Coronary artery (tissue), 2 donors: ENCODE data around the gene FAM3A.
"Not testable (repeated sequence)": the region's sequence is repeated elsewhere in the genome, so short reads cannot be mapped to it uniquely, and the experiment has no call there.

ENCODE experiments used
- DNase-seq: peaks from one replicate; pipeline ENCODE4 v3.0.0-alpha.2; 2017; ENCODE audit warnings: low spot score
- H3K27ac ChIP-seq, 2 donors: fragments of 200-600 bp; sonication (generic); one replicate each; pipeline ENCODE4 v1.5.1; 2016 to 2019
- H3K4me3 ChIP-seq: fragments of 200-600 bp; sonication (generic); 2 replicates; pipeline ENCODE4 v1.5.1; 2016; ENCODE audit warnings: mild to moderate bottlenecking, moderate library complexity
- TF ChIP-seq, protein P1 (sequence below): fragments of 200-600 bp; sonication (generic); IDR thresholded peaks from one replicate; pipeline ENCODE4 v1.5.1; 2019; ENCODE audit warnings: antibody characterized with exemption

The FAM3A gene

GRCh38 chrX:154546354-154547244 is 30.6 kb upstream of the FAM3A start, which contains the start of gene G6PD:
TSS of gene G6PD (minus strand) at chrX:154546846. CDS start at chrX:154546155, 691 bp downstream.
- Histone ChIP-seq H3K27ac (peak within 1 kb of the TSS; percentile 65 to 96), H3K4me3 (peak within 1 kb of the TSS; percentile 87)
- TF ChIP-seq, protein P1, sequence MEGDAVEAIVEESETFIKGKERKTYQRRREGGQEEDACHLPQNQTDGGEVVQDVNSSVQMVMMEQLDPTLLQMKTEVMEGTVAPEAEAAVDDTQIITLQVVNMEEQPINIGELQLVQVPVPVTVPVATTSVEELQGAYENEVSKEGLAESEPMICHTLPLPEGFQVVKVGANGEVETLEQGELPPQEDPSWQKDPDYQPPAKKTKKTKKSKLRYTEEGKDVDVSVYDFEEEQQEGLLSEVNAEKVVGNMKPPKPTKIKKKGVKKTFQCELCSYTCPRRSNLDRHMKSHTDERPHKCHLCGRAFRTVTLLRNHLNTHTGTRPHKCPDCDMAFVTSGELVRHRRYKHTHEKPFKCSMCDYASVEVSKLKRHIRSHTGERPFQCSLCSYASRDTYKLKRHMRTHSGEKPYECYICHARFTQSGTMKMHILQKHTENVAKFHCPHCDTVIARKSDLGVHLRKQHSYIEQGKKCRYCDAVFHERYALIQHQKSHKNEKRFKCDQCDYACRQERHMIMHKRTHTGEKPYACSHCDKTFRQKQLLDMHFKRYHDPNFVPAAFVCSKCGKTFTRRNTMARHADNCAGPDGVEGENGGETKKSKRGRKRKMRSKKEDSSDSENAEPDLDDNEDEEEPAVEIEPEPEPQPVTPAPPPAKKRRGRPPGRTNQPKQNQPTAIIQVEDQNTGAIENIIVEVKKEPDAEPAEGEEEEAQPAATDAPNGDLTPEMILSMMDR = no peak
- DNase-seq = no peak

GRCh38 chrX:154545673-154546274 is 29.7 kb upstream of the FAM3A start:
- Histone ChIP-seq H3K27ac (peak overlapping the region in 1 of 2 donors; percentile 96), H3K4me3 (peak overlapping the region; percentile 87)
- DNase-seq = no peak
- TF ChIP-seq, protein P1 = no peak

- TF ChIP-seq, protein P1 = no peak
- Histone ChIP-seq H3K4me3 (peak overlapping the region; percentile 33), H3K27ac (peak overlapping the region; percentile 86 to 91)
- DNase-seq = no peak
These were observed 26.8 kb upstream of the FAM3A start for GRCh38 chrX:154542723-154543424.

DNA sequence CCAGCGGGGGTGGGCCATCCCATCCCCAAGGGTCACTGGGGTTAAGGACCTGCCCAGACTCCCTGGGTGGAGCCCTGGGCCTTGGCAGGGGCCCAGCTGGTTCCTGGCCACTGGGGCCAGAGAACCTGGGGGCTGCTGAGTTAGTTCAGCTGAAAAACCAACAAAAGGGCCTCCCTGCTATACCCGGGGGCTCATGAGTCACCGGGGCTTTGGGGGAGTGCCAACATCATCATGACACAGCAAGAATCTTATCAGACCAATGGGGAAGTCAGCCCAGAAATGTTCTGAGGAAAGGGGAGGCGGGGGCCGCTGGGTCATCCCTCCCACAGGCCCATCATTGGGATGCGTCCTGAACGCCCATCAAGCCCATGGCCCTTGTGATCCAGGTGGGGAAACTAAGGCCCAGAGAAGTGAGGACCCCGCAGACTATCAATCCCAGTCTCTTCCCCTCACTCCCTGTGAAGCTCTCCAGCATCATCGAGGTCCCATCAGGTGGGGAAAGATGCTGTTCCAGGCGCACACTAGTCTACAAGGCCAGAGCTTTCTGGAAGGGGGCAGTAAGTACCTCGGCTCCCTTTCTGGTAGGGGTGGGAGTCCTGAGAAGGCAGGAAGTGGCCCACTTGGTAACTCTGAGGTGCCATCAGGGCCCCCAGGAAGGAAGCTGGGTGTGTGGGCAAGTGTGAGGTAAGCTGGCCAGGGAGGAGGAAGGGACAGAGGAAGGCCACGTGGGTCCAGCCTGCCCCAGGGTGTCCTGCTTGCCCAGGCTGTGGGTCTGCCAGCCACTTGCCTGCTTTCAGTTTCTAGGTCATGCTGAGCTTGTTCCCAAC is 26.1 kb upstream of the FAM3A start:
- TF ChIP-seq, protein P1 = no peak
- peak; percentile 93 for DNase-seq
- H3K27ac ChIP-seq = peak overlapping the region; percentile 86 to 91
- peak overlapping the region; percentile 33 for H3K4me3 ChIP-seq

- no peak for DNase-seq
- TF ChIP-seq, protein P1 = no peak
- H3K27ac ChIP-seq = peak overlapping the region; percentile 86 to 91
- peak overlapping the region; percentile 33 for H3K4me3 ChIP-seq
These were observed 25.5 kb upstream of the FAM3A start for GRCh38 chrX:154541589-154541895.

DNA sequence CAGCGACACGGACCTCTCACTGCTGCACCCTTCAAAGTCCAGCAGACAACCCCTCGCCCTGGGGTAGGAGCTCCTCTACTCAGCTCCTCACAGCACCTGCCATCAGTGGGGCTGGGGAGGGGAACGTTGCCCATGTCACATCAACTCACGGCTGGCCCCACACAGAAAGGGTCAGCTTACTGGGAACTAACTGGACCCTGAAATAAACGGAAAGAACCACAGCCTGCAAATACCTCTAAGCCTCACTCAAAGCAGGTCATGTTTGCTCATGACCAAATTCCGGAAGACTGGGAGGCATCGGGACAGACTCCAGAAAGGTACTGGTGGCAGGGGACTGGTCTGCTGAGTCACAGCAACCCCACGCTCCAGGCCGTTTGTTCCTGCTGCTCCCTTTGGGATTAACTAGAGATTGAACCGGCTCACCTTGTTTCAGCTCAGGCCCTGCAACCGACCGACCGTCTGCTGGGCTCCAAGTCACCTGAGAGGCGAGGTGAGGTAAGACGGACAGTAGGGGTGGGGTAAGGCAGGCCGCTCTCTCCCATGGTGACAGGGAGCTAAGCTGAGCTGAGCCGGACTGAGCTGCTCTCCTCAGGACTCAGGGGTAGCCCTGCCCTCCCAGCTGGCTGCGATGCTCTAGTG is 25.0 kb upstream of the FAM3A start:
- Histone ChIP-seq H3K4me3 (no peak overlapping the region), H3K27ac (peak overlapping the region; percentile 86 to 91)

GRCh38 chrX:154540365-154540764 is 24.3 kb upstream of the FAM3A start:
- not testable (repeated sequence) for DNase-seq, H3K4me3 ChIP-seq
- H3K27ac ChIP-seq = peak overlapping the region; percentile 86 to 91

More for the DNA sequence above, 25.0 kb upstream of the FAM3A start:
- no peak for DNase-seq
- TF ChIP-seq, protein P1 = no peak
